SK-N-SH (cell line): ENCODE measurements around the gene CCDC187. TPM values are rescaled to one million over a fixed set of nuclear protein-coding genes. Genes with fewer than 3 reads are reported as not detected.

Experiments used
- CTCF ChIA-PET: fragments of 300-600, 350-600 bp; formaldehyde crosslinking; extraction: SDS; loops from one replicate; lab custom pipeline; 2021; lab: Yijun Ruan, JAX
- POLR2A ChIA-PET: fragments of 350-600 bp; sonication (Branson Sonifier 250); formaldehyde crosslinking; extraction: SDS; loops from one replicate; lab custom pipeline; 2020; ENCODE audit warnings: antibody characterized with exemption, inconsistent platforms; lab: Yijun Ruan, JAX
- DNase-seq: peaks from one replicate; pipeline ENCODE4 v3.0.0; 2012
- H2AFZ ChIP-seq: fragments of 200-600 bp; sonication (generic); 2 replicates; pipeline ENCODE4 v1.8.1; 2016; ENCODE audit warnings: antibody characterized with exemption, mild to moderate bottlenecking, low read depth
- H3F3A ChIP-seq: fragments of 200-600 bp; sonication (generic); replicated peaks from 2 replicates; pipeline ENCODE3; 2016; ENCODE audit warnings: antibody characterized with exemption, mild to moderate bottlenecking; ENCODE audit not compliant: insufficient read depth
- H3K27ac ChIP-seq, 2 experiments: fragments of 200-500 bp in 1 of 2; fragments of 200-600 bp in 1 of 2; sonication (Bioruptor generic) in 1 of 2; sonication (generic), shearing (Covaris generic) in 1 of 2; 2 replicates each; pipeline versions ENCODE4 v1.5.1 to v1.6.1; 2014 to 2016; ENCODE audit warnings: low read depth in 2 of 2, inconsistent platforms in 1 of 2, low read length in 1 of 2, mild to moderate bottlenecking in 1 of 2, mixed read lengths in 1 of 2
- H3K27me3 ChIP-seq: fragments of 200-600 bp; sonication (generic), shearing (Covaris generic); 2 replicates; pipeline ENCODE4 v1.6.1; 2016; ENCODE audit warnings: mixed run types; ENCODE audit not compliant: insufficient read depth
- H3K36me3 ChIP-seq, 2 experiments: fragments of 200-500 bp in 1 of 2; fragments of 200-600 bp in 1 of 2; sonication (Bioruptor generic) in 1 of 2; sonication (generic) in 1 of 2; replicated peaks in 1 of 2; 2 replicates each; pipeline versions ENCODE3 to v1.5.1; 2014 to 2016; ENCODE audit warnings: low read length in 1 of 2, mild to moderate bottlenecking in 1 of 2; ENCODE audit not compliant: insufficient read depth in 2 of 2, control insufficient read depth in 1 of 2
- H3K4me1 ChIP-seq, 2 experiments: fragments of 200-500 bp in 1 of 2; fragments of 200-600 bp in 1 of 2; sonication (Bioruptor generic) in 1 of 2; sonication (generic), shearing (Covaris generic) in 1 of 2; 2 replicates each; pipeline versions ENCODE4 v1.5.1 to v1.6.1; 2014 to 2016; ENCODE audit warnings: low read depth in 1 of 2, low read length in 1 of 2, mixed run types in 1 of 2; ENCODE audit not compliant: insufficient read depth in 2 of 2, control insufficient read depth in 1 of 2
- H3K4me2 ChIP-seq: fragments of 200-600 bp; sonication (generic), shearing (Covaris generic); 2 replicates; pipeline ENCODE4 v1.6.1; 2017; ENCODE audit warnings: mixed run types
- H3K4me3 ChIP-seq, 2 experiments: fragments of 200-500 bp in 1 of 2; fragments of 200-600 bp in 1 of 2; sonication (Bioruptor generic) in 1 of 2; sonication (generic), shearing (Covaris generic) in 1 of 2; 2 replicates each; pipeline versions ENCODE4 v1.5.1 to v1.8.1; 2014 to 2016; ENCODE audit warnings: low read depth in 2 of 2, inconsistent platforms in 1 of 2, low read length in 1 of 2, mild to moderate bottlenecking in 1 of 2, mixed read lengths in 1 of 2, moderate library complexity in 1 of 2
- H3K79me2 ChIP-seq: fragments of 200-600 bp; sonication (generic); 2 replicates; pipeline ENCODE4 v1.8.1; 2017; ENCODE audit warnings: mild to moderate bottlenecking; ENCODE audit not compliant: insufficient read depth
- H3K9ac ChIP-seq: fragments of 200-600 bp; sonication (generic); 2 replicates; pipeline ENCODE4 v1.6.1; 2017; ENCODE audit warnings: mixed run types
- H3K9me2 ChIP-seq: fragments of 200-600 bp; sonication (generic); 2 replicates; pipeline ENCODE4 v1.6.1; 2017; ENCODE audit warnings: mixed run types
- H3K9me3 ChIP-seq: fragments of 200-600 bp; sonication (generic); 2 replicates; pipeline ENCODE4 v1.6.1; 2017; ENCODE audit warnings: mixed run types, mild to moderate bottlenecking, moderate library complexity
- H4K20me1 ChIP-seq: fragments of 200-600 bp; sonication (generic); 2 replicates; pipeline ENCODE4 v1.6.1; 2017; ENCODE audit warnings: mild to moderate bottlenecking, mixed run types; ENCODE audit not compliant: insufficient read depth
- ELF1 ChIP-seq: IDR thresholded peaks from 2 replicates; pipeline ENCODE4 v1.4.0; 2012
- FOXJ3 ChIP-seq: sonication (generic); formaldehyde crosslinking; IDR thresholded peaks from 2 replicates; pipeline ENCODE4 v1.5.1; 2020; ENCODE audit warnings: mild to moderate bottlenecking, missing genetic modification reagents
- GATA2 ChIP-seq: sonication (generic); formaldehyde crosslinking; IDR thresholded peaks from 2 replicates; pipeline ENCODE4 v1.5.0; 2020; ENCODE audit warnings: mild to moderate bottlenecking, missing genetic modification reagents
- JUND ChIP-seq: IDR thresholded peaks from 2 replicates; pipeline ENCODE4 v1.4.0; 2012
- MEF2A ChIP-seq: IDR thresholded peaks from 2 replicates; pipeline ENCODE4 v1.4.0; 2012; ENCODE audit warnings: low read depth, borderline replicate concordance
- NFIC ChIP-seq: IDR thresholded peaks from 2 replicates; pipeline ENCODE4 v1.4.0; 2012; ENCODE audit warnings: borderline replicate concordance
- NRF1 ChIP-seq: IDR thresholded peaks from 2 replicates; pipeline ENCODE4 v1.6.1; 2012; ENCODE audit warnings: low read depth, mild to moderate bottlenecking, low read length
- REST ChIP-seq: IDR thresholded peaks from 2 replicates; pipeline ENCODE4 v1.6.1; 2012; ENCODE audit warnings: mild to moderate bottlenecking, low read depth, low read length, moderate library complexity
- RXRA ChIP-seq: IDR thresholded peaks from 2 replicates; pipeline ENCODE4 v1.4.0; 2012; ENCODE audit warnings: low read depth, mild to moderate bottlenecking, borderline replicate concordance
- SMC3 ChIP-seq: IDR thresholded peaks from 2 replicates; pipeline ENCODE4 v1.6.1; 2012; ENCODE audit warnings: low read depth, low read length, improper control_type of control experiment
- TCF12 ChIP-seq: IDR thresholded peaks from 2 replicates; pipeline ENCODE4 v1.4.0; 2012
- TEAD4 ChIP-seq: IDR thresholded peaks from 2 replicates; pipeline ENCODE4 v1.4.0; 2012; ENCODE audit warnings: mild to moderate bottlenecking, borderline replicate concordance; ENCODE audit not compliant: insufficient read depth
- WGBS: methylation state at CpG from one replicate; pipeline ENCODE4 v1.1.6; 2017; ENCODE audit warnings: low lambda C conversion rate; 5-methylcytosine and 5-hydroxymethylcytosine counted together
- polyA plus RNA-seq, 3 experiments: library from polyadenylated mRNA; depleted of rRNA; stranded (reverse); fragments of >200 nt; gene quantifications; 2 replicates each; pipeline ENCODE4 v1.2.3, GENCODE V29; 2012

The CCDC187 gene
- polyA plus RNA-seq, 1 of the 3 experiments (the other 2 are of a cell fraction), result not detected

GRCh38 chr9:136299541-136299940 is 4.4 kb downstream of the CCDC187 start:
- peaks cover 7% of the 10 kb centered on the region; the same call in 1 of the 2 replicates for H3K27me3 ChIP-seq
- 69% methylated on average over 6 of the region's 7 CpGs for WGBS
- no peaks in the 10 kb centered on the region for H3K79me2 ChIP-seq
- H3K27ac ChIP-seq, result no peak overlapping the region
- no peak for TF ChIP-seq GATA2 (CRISPR knock-in tag)
- no peak overlapping the region for H3K4me2 ChIP-seq
- no peaks in the 10 kb centered on the region for H3K9me2 ChIP-seq
- DNase-seq, result no peak
- H3K36me3 ChIP-seq, result no peaks in the 10 kb centered on the region
- no peaks in the 10 kb centered on the region for H3K9me3 ChIP-seq
- H4K20me1 ChIP-seq, result no peaks in the 10 kb centered on the region
- no peaks in the 10 kb centered on the region for H3F3A ChIP-seq
- ChIA-PET CTCF (interaction anchor here (0.7 to 1.3 kb wide), 5 partner anchors 12 to 332 kb away, joined by 3 to 6 read pairs (median 3); no protein-coding TSS in a partner anchor), POLR2A (no interaction called here)
- H3K4me1 ChIP-seq, result no peaks in the 10 kb centered on the region
- no peak overlapping the region for H3K4me3 ChIP-seq
- no peak overlapping the region for H2AFZ ChIP-seq
- H3K9ac ChIP-seq, result no peak overlapping the region

- no peaks in the 10 kb centered on the region for H3K4me1 ChIP-seq
- no peaks in the 10 kb centered on the region for H4K20me1 ChIP-seq
- TF ChIP-seq RXRA, result no peak
- no peak for TF ChIP-seq FOXJ3
- no peak for TF ChIP-seq GATA2 (CRISPR knock-in tag)
- TF ChIP-seq NRF1, result no peak
- TF ChIP-seq MEF2A, result no peak
- TF ChIP-seq SMC3, result no peak
- TF ChIP-seq NFIC, result no peak
- no peak for TF ChIP-seq REST
- TF ChIP-seq ELF1, result no peak
- TF ChIP-seq TCF12, result no peak
- no peak for TF ChIP-seq JUND
- no peak for TF ChIP-seq TEAD4
- no peak overlapping the region for H3K4me2 ChIP-seq
- no peak overlapping the region for H2AFZ ChIP-seq
- POLR2A ChIA-PET, result no interaction called here
- H3K79me2 ChIP-seq, result no peaks in the 10 kb centered on the region
- H3K27me3 ChIP-seq, result peaks cover 7% of the 10 kb centered on the region; the same call in 1 of the 2 replicates
- no peak overlapping the region for H3K4me3 ChIP-seq
- no peak for DNase-seq
- H3K27ac ChIP-seq, result no peak overlapping the region
- H3K9ac ChIP-seq, result no peak overlapping the region
- H3K9me2 ChIP-seq, result no peaks in the 10 kb centered on the region
- H3K9me3 ChIP-seq, result no peaks in the 10 kb centered on the region
- CTCF ChIA-PET, result interaction anchor here (1.1 to 1.3 kb wide), 4 partner anchors 14 to 332 kb away, joined by 3 to 6 read pairs (median 4); no protein-coding TSS in a partner anchor
- H3K36me3 ChIP-seq, result no peaks in the 10 kb centered on the region
- H3F3A ChIP-seq, result no peaks in the 10 kb centered on the region
- WGBS, result 71% methylated on average over 7 of the region's 18 CpGs
Measured at GRCh38 chr9:136299116-136299515, 4.8 kb downstream of the CCDC187 start.
